GM21717 (cell line): ENCODE results near the gene EVA1A.

Experiments
- ATAC-seq: cut with Tn5 transposase; IDR thresholded peaks from one replicate; pipeline ENCODE4 v1.9.1; 2021; ENCODE audit warnings: mild to moderate bottlenecking, moderate library complexity; ENCODE audit not compliant: unreplicated experiment

Gene EVA1A

GRCh38 chr2:75521225-75521872 is 39.4 kb downstream of the EVA1A start:
- no peak for ATAC-seq

GRCh38 chr2:75519843-75520242 is 40.9 kb downstream of the EVA1A start:
- ATAC-seq: no peak

GRCh38 chr2:75518638-75519465 is 41.9 kb downstream of the EVA1A start:
- ATAC-seq: no peak

DNA sequence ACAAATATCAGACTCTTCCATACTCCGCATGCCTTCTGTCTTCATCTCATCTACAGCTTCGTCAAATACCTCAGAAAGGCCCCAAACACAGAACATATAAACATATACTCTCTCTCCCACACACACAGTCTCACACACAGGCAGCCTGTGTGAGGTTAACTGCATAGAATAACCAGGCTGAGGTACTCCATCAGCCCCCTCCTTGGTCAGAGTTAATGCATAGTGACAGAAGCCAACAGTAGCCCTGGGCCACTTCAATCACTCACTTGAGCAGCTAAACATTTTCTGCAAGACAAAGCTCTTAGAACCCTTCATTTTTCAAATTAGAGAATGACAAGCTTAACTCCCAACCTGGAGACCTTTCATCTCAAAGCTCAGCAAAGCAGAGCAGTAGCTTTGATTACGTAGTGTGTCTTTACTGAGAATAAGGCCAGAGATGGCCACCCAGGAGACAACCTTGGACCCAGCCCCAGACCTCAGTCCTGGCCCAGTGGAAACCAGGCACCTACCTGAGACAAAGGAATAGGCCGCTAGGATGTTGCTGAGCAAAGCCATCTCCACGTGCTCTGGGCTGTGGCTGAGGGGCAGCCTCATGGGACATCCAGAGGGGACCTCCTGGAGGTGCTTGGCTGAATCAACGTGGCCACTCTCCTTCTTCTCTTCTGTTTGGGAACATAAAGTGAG is 43.0 kb downstream of the EVA1A start:
- ATAC-seq: no peak

- ATAC-seq: no peak
These were observed 44.1 kb downstream of the EVA1A start for GRCh38 chr2:75516378-75517360.

DNA sequence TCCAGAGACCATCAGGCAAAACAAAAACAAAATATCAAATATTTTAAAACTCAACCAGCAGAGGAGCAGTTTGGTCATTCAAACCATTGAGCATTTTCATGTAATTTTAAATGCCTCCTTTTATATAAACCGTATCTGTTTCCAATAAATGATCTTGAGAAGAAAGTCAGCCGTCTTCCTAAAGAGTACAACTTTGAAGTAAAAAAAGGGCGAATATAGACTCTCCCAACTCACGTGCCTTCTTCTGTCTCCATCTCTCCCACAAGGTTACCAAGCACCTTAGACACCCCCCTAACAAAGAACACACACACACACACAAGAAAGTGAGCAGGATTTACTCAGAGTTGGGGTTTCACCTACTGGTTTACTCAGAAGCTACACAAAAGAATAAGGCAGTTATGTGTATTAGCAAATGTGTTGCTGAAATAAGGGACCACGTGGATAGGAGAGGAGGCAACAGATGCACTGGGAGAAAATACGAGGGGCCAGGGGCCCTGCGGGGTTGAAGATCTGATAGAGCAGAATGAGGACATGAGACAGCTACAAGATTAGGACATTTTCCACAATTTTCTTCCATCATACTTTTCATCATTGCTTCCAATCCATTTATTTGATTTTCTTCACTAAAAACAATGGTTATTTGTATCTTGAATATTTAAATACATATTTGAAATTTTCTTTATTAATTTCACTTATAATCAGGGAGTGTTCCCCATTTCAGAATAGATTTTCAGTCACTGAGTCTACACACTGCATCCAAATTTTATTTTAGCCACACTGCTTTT is 45.0 kb downstream of the EVA1A start:
- no peak for ATAC-seq

DNA sequence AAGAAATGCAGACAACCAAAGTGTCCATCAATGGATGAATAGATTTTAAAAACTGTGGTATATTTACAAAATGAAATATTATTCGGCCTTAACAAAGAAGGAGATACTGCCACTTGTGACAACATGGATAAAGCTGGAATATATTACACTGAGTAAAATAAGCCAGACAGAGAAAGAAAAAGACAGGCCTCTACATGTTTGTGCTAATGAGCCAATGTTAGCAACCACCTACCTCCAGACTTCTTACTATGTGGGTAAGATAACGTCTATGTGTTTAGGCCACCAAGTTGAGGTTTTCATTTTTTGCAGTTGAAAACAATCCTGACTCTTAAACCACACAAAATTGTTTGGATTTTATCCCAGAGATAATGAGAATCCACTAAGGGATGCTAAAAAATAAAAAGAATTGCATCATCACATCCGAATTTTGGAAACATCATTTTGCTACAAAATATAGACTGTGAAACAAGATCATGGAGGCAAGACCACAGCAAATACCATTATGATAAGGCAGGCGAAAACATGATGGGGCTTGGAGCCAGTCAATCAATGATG is 47.0 kb downstream of the EVA1A start:
- ATAC-seq: no peak

DNA sequence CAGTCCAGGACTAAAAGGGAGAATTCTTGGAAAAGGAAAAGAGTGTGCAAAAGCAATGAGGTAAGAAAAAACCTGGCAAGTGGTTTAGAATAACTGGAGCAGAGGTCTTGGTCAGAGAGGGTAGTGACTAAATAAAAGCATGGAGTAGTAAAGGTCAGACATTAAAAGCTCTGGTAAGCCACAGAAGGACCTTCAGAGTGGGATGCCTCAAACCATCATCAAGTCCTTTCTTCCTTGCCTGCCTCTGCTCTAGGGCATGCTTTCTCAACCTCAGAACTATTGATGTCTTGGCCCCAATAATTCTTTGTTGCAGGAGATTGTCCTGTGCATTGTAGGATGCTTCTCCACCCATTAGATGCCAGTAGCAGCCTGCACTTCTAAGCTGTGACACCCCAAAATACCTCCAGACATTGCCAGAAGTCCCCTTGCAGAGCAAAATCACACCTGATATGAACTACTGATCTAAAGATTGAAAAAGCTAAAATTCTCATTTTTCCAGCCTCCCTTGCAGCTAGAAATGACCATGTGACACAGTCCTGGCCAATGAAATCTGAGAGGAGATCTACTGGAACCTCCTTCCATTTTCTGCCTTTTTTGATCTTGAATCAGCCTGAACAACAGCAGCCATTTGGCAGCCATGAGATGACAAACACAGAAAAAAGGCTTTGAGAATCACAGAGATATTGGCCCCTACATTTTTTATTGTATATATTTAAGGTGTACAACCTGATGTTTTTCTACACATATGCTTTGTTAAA is 48.1 kb downstream of the EVA1A start:
- no peak for ATAC-seq

DNA sequence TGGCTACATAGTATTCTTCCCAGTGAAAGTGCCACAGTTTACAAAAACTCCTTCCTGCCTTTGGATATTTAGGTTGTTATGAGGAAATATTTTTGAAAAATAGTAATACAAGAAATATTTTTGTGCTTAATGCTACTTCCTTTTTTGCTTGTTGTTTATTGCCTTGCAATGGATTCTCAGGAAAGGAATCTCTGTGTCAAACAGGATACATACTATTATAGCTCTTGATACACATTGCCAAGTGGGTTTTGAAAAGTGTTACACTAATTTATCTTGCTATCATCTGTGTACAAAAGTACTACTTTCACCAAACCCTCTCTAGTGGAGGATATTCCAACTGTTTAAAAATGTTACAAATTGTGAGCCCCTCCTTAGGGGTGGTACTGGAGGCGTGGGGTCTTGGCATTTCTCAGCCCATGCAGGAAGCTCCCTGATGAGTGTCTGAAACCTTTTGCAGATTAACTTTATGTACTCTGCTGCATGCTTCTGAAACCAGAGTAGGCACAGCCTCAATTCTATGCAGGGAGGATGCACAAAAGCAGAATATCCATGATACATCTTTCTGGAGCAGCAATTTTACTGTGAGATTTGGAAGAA is 54.5 kb downstream of the EVA1A start:
- ATAC-seq: no peak

- no peak for ATAC-seq
These were observed 55.7 kb downstream of the EVA1A start for GRCh38 chr2:75505012-75505411.

DNA sequence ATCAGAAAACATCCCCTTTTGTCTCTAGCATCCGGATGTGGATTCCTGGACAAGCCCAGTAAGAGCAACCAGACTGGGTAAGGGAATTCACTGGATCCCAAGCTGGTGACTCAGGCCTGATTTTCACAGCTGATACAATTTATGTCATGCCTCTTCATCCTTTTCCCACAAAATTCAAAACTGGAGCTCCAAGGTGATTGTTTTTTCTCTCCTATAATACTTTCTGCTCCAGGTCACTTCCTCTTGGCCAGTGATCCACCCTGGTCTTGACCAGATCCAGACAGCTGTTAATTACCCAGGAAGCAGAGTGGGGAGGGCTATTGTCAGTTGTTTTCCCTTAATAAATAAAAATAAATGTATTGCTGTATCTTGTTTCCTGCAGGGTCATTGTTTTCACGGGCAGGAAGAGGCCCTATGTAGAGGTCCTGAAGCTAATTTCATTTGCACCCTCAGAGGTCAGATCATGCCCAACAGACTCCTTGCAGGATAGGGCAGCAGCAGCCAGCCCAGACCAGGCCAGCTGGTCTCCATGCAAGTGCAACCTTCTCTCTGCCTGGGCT is 57.6 kb downstream of the EVA1A start:
- ATAC-seq: no peak

DNA sequence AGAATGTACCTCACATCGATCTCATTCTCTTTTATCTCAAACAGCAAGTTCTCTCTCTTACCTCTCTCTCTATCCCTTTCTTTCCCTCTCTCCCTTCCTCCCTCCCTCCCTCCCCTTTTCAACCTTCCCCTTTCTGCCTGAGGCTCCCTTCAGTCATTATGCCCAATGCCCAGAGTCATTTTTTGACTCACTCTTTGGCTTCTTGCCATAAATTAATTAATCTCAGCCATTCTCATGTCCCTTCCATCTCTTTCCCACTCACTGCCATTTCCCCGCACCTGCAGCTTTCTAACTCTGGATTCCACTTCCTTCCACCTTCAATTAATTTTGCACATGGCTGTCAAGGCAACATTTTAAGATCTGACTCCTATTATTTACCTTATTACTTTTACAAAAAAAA is 60.1 kb downstream of the EVA1A start:
- no peak for ATAC-seq

DNA sequence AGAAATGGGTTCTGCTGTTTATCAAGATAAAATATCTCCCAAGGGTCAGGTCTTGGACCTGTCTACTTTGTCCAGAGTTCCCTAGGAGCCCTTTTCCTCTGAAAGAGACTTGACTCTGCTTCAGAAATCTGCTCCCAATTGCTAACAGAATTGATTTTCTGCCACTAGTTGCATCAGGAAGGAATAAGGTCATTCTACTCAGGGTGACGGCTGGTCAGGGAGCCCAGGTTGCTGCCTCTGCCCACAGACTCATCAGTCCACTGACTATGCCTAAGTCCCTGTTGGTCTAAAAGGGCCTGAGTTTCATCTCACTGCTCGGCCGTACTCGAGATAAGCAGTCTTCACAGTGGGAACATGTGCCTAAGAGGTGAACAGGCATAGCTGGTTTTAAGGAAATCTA is 61.2 kb downstream of the EVA1A start:
- no peak for ATAC-seq

- no peak for ATAC-seq
These were observed 61.8 kb downstream of the EVA1A start for GRCh38 chr2:75498907-75499306.

DNA sequence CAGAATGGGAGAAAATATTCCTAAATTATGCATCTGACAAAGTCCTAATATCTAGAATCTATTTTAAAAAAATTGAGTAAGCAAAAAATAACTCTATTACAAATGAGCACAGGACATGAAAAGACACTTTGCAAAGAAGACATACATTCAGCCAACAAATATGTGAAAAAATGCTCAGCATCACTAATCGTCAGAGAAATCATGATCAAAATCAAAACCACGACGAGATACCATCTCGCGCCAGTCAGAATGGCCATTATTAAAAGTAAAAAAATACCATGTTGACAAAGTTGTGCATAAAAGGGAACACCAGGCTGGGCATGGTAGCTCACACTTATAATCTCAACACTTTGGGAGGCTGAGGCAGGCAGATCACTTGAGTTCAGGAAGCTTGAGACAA is 63.5 kb downstream of the EVA1A start:
- ATAC-seq: no peak

- no peak for ATAC-seq
These were observed 64.9 kb downstream of the EVA1A start for GRCh38 chr2:75495862-75496261.

- no peak for ATAC-seq
These were observed 66.5 kb downstream of the EVA1A start for GRCh38 chr2:75494137-75494769.

- no peak for ATAC-seq
These were observed 67.5 kb downstream of the EVA1A start for GRCh38 chr2:75493230-75493629.
